Activated CD8-positive, alpha-beta memory T cell treated with anti-CD3 and anti-CD28 coated beads, Interleukin-2, amount 10 ng/mL, durations not matched to agents 7 days and 5 days (primary cell): ENCODE results near the gene RBM28. TPM values are rescaled to one million over a fixed set of nuclear protein-coding genes. Genes with fewer than 3 reads are reported as not detected.
A peak's percentile ranks its signal among the peaks of the same experiment; 100 is the strongest.

Experiments used
- ATAC-seq: fragments of 150-1000 bp; cut with Tn5 transposase; one replicate; pipeline ENCODE4 v1.10.0; 2021; ENCODE audit warnings: moderate library complexity
- CTCF ChIA-PET: fragments of 350-600 bp; sonication (Branson Sonifier 250); formaldehyde crosslinking; loops from one replicate; lab custom pipeline; 2021; ENCODE audit warnings: antibody characterized with exemption; lab: Charles Lee
- DNase-seq: peaks from one replicate; pipeline ENCODE4 v3.0.0-alpha.2; 2020
- H3K27ac Mint-ChIP-seq: one replicate; pipeline ENCODE4 v1.8.0; 2021; ENCODE audit warnings: mild to moderate bottlenecking, mixed read lengths
- H3K27me3 Mint-ChIP-seq: one replicate; pipeline ENCODE4 v1.8.0; 2021; ENCODE audit warnings: mixed read lengths
- H3K36me3 Mint-ChIP-seq: one replicate; pipeline ENCODE4 v1.8.0; 2021; ENCODE audit warnings: mild to moderate bottlenecking, mixed read lengths
- H3K4me1 Mint-ChIP-seq: one replicate; pipeline ENCODE4 v1.8.0; 2021; ENCODE audit warnings: mixed read lengths
- H3K4me3 Mint-ChIP-seq: one replicate; pipeline ENCODE4 v1.8.0; 2021; ENCODE audit warnings: mild to moderate bottlenecking, moderate library complexity, mixed read lengths
- H3K9me3 Mint-ChIP-seq: one replicate; pipeline ENCODE4 v1.8.0; 2022; ENCODE audit warnings: low read depth, mixed read lengths
- total RNA-seq, 2 experiments: library from RNA; stranded (reverse); gene quantifications; one replicate each; pipeline ENCODE4 v1.2.3, GENCODE V29; 2021

RBM28 gene
- total RNA-seq, 2 experiments from 2014 or later: 52.6 to 53.6 TPM

- no peak overlapping the region for H3K27ac Mint-ChIP-seq
- DNase-seq: no peak
- CTCF ChIA-PET: interaction anchor here (1.3 to 1.6 kb wide), 3 partner anchors 20 to 34 kb away, joined by 3 read pairs; partner anchors contain the start of gene RBM28
These were observed 20.6 kb upstream of the RBM28 start for GRCh38 chr7:128364166-128364870.

GRCh38 chr7:128363261-128363721, 19.6 kb upstream of the RBM28 start:
- H3K36me3 Mint-ChIP-seq: no peaks in the 10 kb centered on the region
- H3K27me3 Mint-ChIP-seq: peaks cover 84% of the 10 kb centered on the region
- CTCF ChIA-PET: interaction anchor here (0.9 to 2.6 kb wide), 4 partner anchors 16 to 29 kb away, joined by 3 to 11 read pairs (median 3); no protein-coding TSS in a partner anchor
- DNase-seq (no peak), ATAC-seq (no peak)
- no peak overlapping the region for H3K4me3 Mint-ChIP-seq
- no peaks in the 10 kb centered on the region for H3K9me3 Mint-ChIP-seq
- H3K27ac Mint-ChIP-seq: no peak overlapping the region
- H3K4me1 Mint-ChIP-seq: peaks cover 18% of the 10 kb centered on the region

More at GRCh38 chr7:128364166-128364870, 20.6 kb upstream of the RBM28 start:
- Mint-ChIP-seq H3K4me3 (no peak overlapping the region), H3K36me3 (no peaks in the 10 kb centered on the region), H3K4me1 (peaks cover 18% of the 10 kb centered on the region), H3K9me3 (no peaks in the 10 kb centered on the region), H3K27me3 (peaks cover 76% of the 10 kb centered on the region)
- ATAC-seq: no peak

GRCh38 chr7:128362670-128363069, 19.0 kb upstream of the RBM28 start:
- DNase-seq: no peak
- Mint-ChIP-seq H3K4me1 (peaks cover 18% of the 10 kb centered on the region), H3K27ac (no peak overlapping the region), H3K9me3 (no peaks in the 10 kb centered on the region), H3K4me3 (no peak overlapping the region), H3K36me3 (no peaks in the 10 kb centered on the region), H3K27me3 (peaks cover 89% of the 10 kb centered on the region)
- ATAC-seq: peak; percentile 27
- CTCF ChIA-PET: interaction anchor here (0.8 to 2.6 kb wide), 7 partner anchors 15 to 28 kb away, joined by 3 to 11 read pairs (median 3); no protein-coding TSS in a partner anchor

- CTCF ChIA-PET: interaction anchor here (0.8 to 2.6 kb wide), 6 partner anchors 14 to 28 kb away, joined by 3 to 11 read pairs (median 3); no protein-coding TSS in a partner anchor
- no peaks in the 10 kb centered on the region for H3K36me3 Mint-ChIP-seq
- H3K4me1 Mint-ChIP-seq: peaks cover 18% of the 10 kb centered on the region
- peak; percentile 79 for ATAC-seq
- H3K9me3 Mint-ChIP-seq: no peaks in the 10 kb centered on the region
- peaks cover 81% of the 10 kb centered on the region for H3K27me3 Mint-ChIP-seq
- peak within 1 kb of the TSS; percentile 53 for H3K4me3 Mint-ChIP-seq
- no peak within 1 kb of the TSS for H3K27ac Mint-ChIP-seq
- DNase-seq: no peak
These were observed 18.0 kb upstream of the RBM28 start, which contains the start of gene PRRT4 for GRCh38 chr7:128361411-128362379. PRRT4 (minus strand) TSS chr7:128361690.

- Mint-ChIP-seq H3K4me1 (peaks cover 23% of the 10 kb centered on the region), H3K4me3 (no peak overlapping the region), H3K27ac (no peak overlapping the region), H3K27me3 (peaks cover 68% of the 10 kb centered on the region), H3K9me3 (no peaks in the 10 kb centered on the region), H3K36me3 (no peaks in the 10 kb centered on the region)
- no peak for ATAC-seq
- CTCF ChIA-PET: no interaction called here
- DNase-seq: no peak
These were observed 16.6 kb upstream of the RBM28 start for GRCh38 chr7:128360359-128360678.

- Mint-ChIP-seq H3K4me1 (peaks cover 23% of the 10 kb centered on the region), H3K27ac (no peak overlapping the region), H3K4me3 (no peak overlapping the region), H3K36me3 (no peaks in the 10 kb centered on the region), H3K9me3 (no peaks in the 10 kb centered on the region), H3K27me3 (peaks cover 64% of the 10 kb centered on the region)
- DNase-seq (no peak), ATAC-seq (no peak)
- CTCF ChIA-PET: no interaction called here
These were observed 16.2 kb upstream of the RBM28 start for GRCh38 chr7:128359939-128360338.

GRCh38 chr7:128359336-128359735, 15.6 kb upstream of the RBM28 start:
- CTCF ChIA-PET: interaction anchor here (4.5 kb wide), 1 partner anchor 12 kb away, joined by 20 read pairs; no protein-coding TSS in a partner anchor
- H3K4me3 Mint-ChIP-seq: no peak overlapping the region

GRCh38 chr7:128358233-128358632, 14.5 kb upstream of the RBM28 start:
- DNase-seq (no peak), ATAC-seq (no peak)
- no peak overlapping the region for H3K27ac Mint-ChIP-seq
- peaks cover 54% of the 10 kb centered on the region for H3K27me3 Mint-ChIP-seq
- peaks cover 23% of the 10 kb centered on the region for H3K4me1 Mint-ChIP-seq
- H3K36me3 Mint-ChIP-seq: no peaks in the 10 kb centered on the region
- H3K4me3 Mint-ChIP-seq: no peak overlapping the region
- H3K9me3 Mint-ChIP-seq: no peaks in the 10 kb centered on the region
- CTCF ChIA-PET: interaction anchor here (1.0 to 4.5 kb wide), 5 partner anchors 11 to 67 kb away, joined by 3 to 20 read pairs (median 12); no protein-coding TSS in a partner anchor

More at GRCh38 chr7:128359336-128359735, 15.6 kb upstream of the RBM28 start:
- Mint-ChIP-seq H3K9me3 (no peaks in the 10 kb centered on the region), H3K27me3 (peaks cover 58% of the 10 kb centered on the region), H3K27ac (no peak overlapping the region), H3K36me3 (no peaks in the 10 kb centered on the region), H3K4me1 (peaks cover 23% of the 10 kb centered on the region)
- ATAC-seq (no peak), DNase-seq (no peak)

GRCh38 chr7:128357217-128357613, 13.5 kb upstream of the RBM28 start:
- Mint-ChIP-seq H3K27ac (no peak overlapping the region), H3K36me3 (no peaks in the 10 kb centered on the region), H3K4me1 (peaks cover 18% of the 10 kb centered on the region), H3K9me3 (no peaks in the 10 kb centered on the region), H3K4me3 (no peak overlapping the region), H3K27me3 (peaks cover 53% of the 10 kb centered on the region)
- CTCF ChIA-PET: interaction anchor here (1.0 to 4.5 kb wide), 4 partner anchors 10 to 68 kb away, joined by 3 to 20 read pairs (median 12); no protein-coding TSS in a partner anchor
- ATAC-seq: no peak
- DNase-seq: no peak

GRCh38 chr7:128356546-128357216, 13.0 kb upstream of the RBM28 start:
- Mint-ChIP-seq H3K4me3 (no peak overlapping the region), H3K27ac (no peak overlapping the region), H3K4me1 (peaks cover 13% of the 10 kb centered on the region), H3K9me3 (no peaks in the 10 kb centered on the region), H3K36me3 (no peaks in the 10 kb centered on the region), H3K27me3 (peaks cover 48% of the 10 kb centered on the region)
- DNase-seq (no peak), ATAC-seq (no peak)
- CTCF ChIA-PET: interaction anchor here (1.2 to 4.5 kb wide), 4 partner anchors 10 to 31 kb away, joined by 4 to 20 read pairs (median 12); no protein-coding TSS in a partner anchor

- no peak for ATAC-seq
- H3K27me3 Mint-ChIP-seq: peaks cover 47% of the 10 kb centered on the region
- no peaks in the 10 kb centered on the region for H3K36me3 Mint-ChIP-seq
- H3K4me1 Mint-ChIP-seq: peaks cover 6% of the 10 kb centered on the region
- H3K27ac Mint-ChIP-seq: no peak overlapping the region
- no peak overlapping the region for H3K4me3 Mint-ChIP-seq
- CTCF ChIA-PET: interaction anchor here (1.0 to 2.4 kb wide), 2 partner anchors 34 to 73 kb away, joined by 4 to 9 read pairs; no protein-coding TSS in a partner anchor
- H3K9me3 Mint-ChIP-seq: no peaks in the 10 kb centered on the region
- DNase-seq: no peak
These were observed 9.9 kb upstream of the RBM28 start for GRCh38 chr7:128353610-128354009.

GRCh38 chr7:128353189-128353588, 9.5 kb upstream of the RBM28 start:
- H3K27me3 Mint-ChIP-seq: peaks cover 47% of the 10 kb centered on the region
- H3K4me1 Mint-ChIP-seq: peaks cover 6% of the 10 kb centered on the region
- no peak overlapping the region for H3K27ac Mint-ChIP-seq
- ATAC-seq: no peak
- no peaks in the 10 kb centered on the region for H3K9me3 Mint-ChIP-seq
- CTCF ChIA-PET: interaction anchor here (1.0 to 2.4 kb wide), 2 partner anchors 34 to 73 kb away, joined by 4 to 9 read pairs; no protein-coding TSS in a partner anchor
- H3K4me3 Mint-ChIP-seq: no peak overlapping the region
- no peak for DNase-seq
- no peaks in the 10 kb centered on the region for H3K36me3 Mint-ChIP-seq
